ENCODE data around the gene PAX5. TPM values are rescaled to one million over a fixed set of nuclear protein-coding genes. Genes with fewer than 3 reads are reported as not detected.

The PAX5 gene
- total RNA-seq, 6 experiments from 2014 or later = not detected

GRCh38 chr9:36845844-36846243 lies 188.2 kb downstream of the PAX5 start:
- H3K36me3 Mint-ChIP-seq (ENCODE audit: low read depth) = no peaks in the 10 kb centered on the region
- no peak overlapping the region for H3K27ac Mint-ChIP-seq
- no peak for TF ChIP-seq CTCF (IDR thresholded peaks at IDR 0.05)
- H3K9me3 Mint-ChIP-seq = no peaks in the 10 kb centered on the region
- no peak overlapping the region for H3K4me3 Mint-ChIP-seq
- DNase-seq = no peak
- H3K27me3 Mint-ChIP-seq (ENCODE audit: insufficient read depth) = peaks cover 41% of the 10 kb centered on the region
- no peaks in the 10 kb centered on the region for H3K4me1 Mint-ChIP-seq (ENCODE audit: low read depth)

GRCh38 chr9:36844961-36845360 lies 189.1 kb downstream of the PAX5 start:
- no peaks in the 10 kb centered on the region for H3K9me3 Mint-ChIP-seq
- no peaks in the 10 kb centered on the region for H3K4me1 Mint-ChIP-seq (ENCODE audit: low read depth)
- no peak overlapping the region for H3K4me3 Mint-ChIP-seq
- H3K27me3 Mint-ChIP-seq (ENCODE audit: insufficient read depth) = peaks cover 45% of the 10 kb centered on the region
- no peak overlapping the region for H3K27ac Mint-ChIP-seq
- DNase-seq = no peak
- no peaks in the 10 kb centered on the region for H3K36me3 Mint-ChIP-seq (ENCODE audit: low read depth)
- no peak for TF ChIP-seq CTCF (IDR thresholded peaks at IDR 0.05)

- Mint-ChIP-seq H3K27me3 (ENCODE audit: insufficient read depth) (peaks cover 48% of the 10 kb centered on the region), H3K9me3 (no peaks in the 10 kb centered on the region), H3K4me3 (no peak overlapping the region), H3K4me1 (ENCODE audit: low read depth) (no peaks in the 10 kb centered on the region), H3K36me3 (ENCODE audit: low read depth) (no peaks in the 10 kb centered on the region), H3K27ac (no peak overlapping the region)
- TF ChIP-seq CTCF (IDR thresholded peaks at IDR 0.05) = no peak
- no peak for DNase-seq
These were observed 190.1 kb downstream of the PAX5 start for GRCh38 chr9:36843964-36844363.

GRCh38 chr9:36842560-36843530 lies 191.2 kb downstream of the PAX5 start:
- DNase-seq = no peak
- TF ChIP-seq CTCF (IDR thresholded peaks at IDR 0.05) = no peak

GRCh38 chr9:36840898-36841536 lies 193.1 kb downstream of the PAX5 start:
- H3K4me1 Mint-ChIP-seq (ENCODE audit: low read depth) = no peaks in the 10 kb centered on the region
- no peak overlapping the region for H3K27ac Mint-ChIP-seq
- no peaks in the 10 kb centered on the region for H3K36me3 Mint-ChIP-seq (ENCODE audit: low read depth)
- peaks cover 34% of the 10 kb centered on the region for H3K27me3 Mint-ChIP-seq (ENCODE audit: insufficient read depth)
- no peak for TF ChIP-seq CTCF (IDR thresholded peaks at IDR 0.05)
- no peak for DNase-seq
- no peaks in the 10 kb centered on the region for H3K9me3 Mint-ChIP-seq
- no peak overlapping the region for H3K4me3 Mint-ChIP-seq

More at GRCh38 chr9:36842560-36843530, 191.2 kb downstream of the PAX5 start:
- Mint-ChIP-seq H3K9me3 (no peaks in the 10 kb centered on the region), H3K4me1 (ENCODE audit: low read depth) (no peaks in the 10 kb centered on the region), H3K4me3 (no peak overlapping the region), H3K27me3 (ENCODE audit: insufficient read depth) (peaks cover 45% of the 10 kb centered on the region), H3K27ac (no peak overlapping the region), H3K36me3 (ENCODE audit: low read depth) (no peaks in the 10 kb centered on the region)

Data from HFFc6 (cell line).